Nephron (organoid): ENCODE results near the gene PPHLN1.

Source experiments
- H3K27ac Mint-ChIP-seq, 3 experiments: 2 replicates each; pipeline ENCODE4 v1.8.0; 2020; ENCODE audit warnings: mixed read lengths in 3 of 3, mild to moderate bottlenecking in 2 of 3, moderate library complexity in 1 of 3
- H3K27me3 Mint-ChIP-seq: 2 replicates; pipeline ENCODE4 v1.8.0; 2021; ENCODE audit warnings: low read depth, mild to moderate bottlenecking, moderate library complexity, mixed read lengths
- H3K36me3 Mint-ChIP-seq: 2 replicates; pipeline ENCODE4 v1.8.0; 2020; ENCODE audit warnings: low read depth, mixed read lengths
- H3K4me1 Mint-ChIP-seq: 2 replicates; pipeline ENCODE4 v1.8.0; 2020; ENCODE audit warnings: mixed read lengths
- H3K4me3 Mint-ChIP-seq, 3 experiments: 2 replicates each; pipeline ENCODE4 v1.8.0; 2020; ENCODE audit warnings: mild to moderate bottlenecking in 3 of 3, mixed read lengths in 3 of 3, moderate library complexity in 2 of 3
- H3K9me3 Mint-ChIP-seq: 2 replicates; pipeline ENCODE4 v1.8.0; 2020; ENCODE audit warnings: mixed read lengths
- CTCF ChIP-seq, 3 experiments: fragments of 200-600 bp; sonication (generic); IDR thresholded peaks; one replicate each; pipeline ENCODE4 v1.5.0; 2021; ENCODE audit warnings: antibody characterized with exemption in 3 of 3; ENCODE audit not compliant: unreplicated experiment in 3 of 3

Gene PPHLN1

GRCh38 chr12:42402821-42403411, 76.9 kb downstream of the PPHLN1 start:
- H3K9me3 Mint-ChIP-seq, result no peaks in the 10 kb centered on the region
- H3K27me3 Mint-ChIP-seq, result no peaks in the 10 kb centered on the region
- no peak for TF ChIP-seq CTCF (IDR thresholded peaks at IDR 0.05; ENCODE audit: unreplicated experiment in 3 of 3)
- no peak overlapping the region for H3K4me3 Mint-ChIP-seq
- peaks cover 9% of the 10 kb centered on the region for H3K4me1 Mint-ChIP-seq
- H3K36me3 Mint-ChIP-seq, result peaks cover 66% of the 10 kb centered on the region
- H3K27ac Mint-ChIP-seq, result peak overlapping the region; percentile 26 to 78 (median 51)

- Mint-ChIP-seq H3K9me3 (no peaks in the 10 kb centered on the region), H3K27ac (no peak overlapping the region), H3K4me3 (no peak overlapping the region), H3K36me3 (peaks cover 39% of the 10 kb centered on the region), H3K4me1 (peaks cover 13% of the 10 kb centered on the region), H3K27me3 (no peaks in the 10 kb centered on the region)
- no peak for TF ChIP-seq CTCF (IDR thresholded peaks at IDR 0.05; ENCODE audit: unreplicated experiment in 3 of 3)
These were observed 81.3 kb downstream of the PPHLN1 start for GRCh38 chr12:42407306-42407705.

- TF ChIP-seq CTCF (IDR thresholded peaks at IDR 0.05; ENCODE audit: unreplicated experiment in 3 of 3), result no peak
- Mint-ChIP-seq H3K4me1 (peaks cover 13% of the 10 kb centered on the region), H3K9me3 (no peaks in the 10 kb centered on the region), H3K36me3 (peaks cover 40% of the 10 kb centered on the region), H3K27me3 (no peaks in the 10 kb centered on the region), H3K4me3 (no peak overlapping the region), H3K27ac (peak overlapping the region; percentile 27 to 64 (median 44))
These were observed 83.5 kb downstream of the PPHLN1 start for GRCh38 chr12:42409471-42409870.

DNA sequence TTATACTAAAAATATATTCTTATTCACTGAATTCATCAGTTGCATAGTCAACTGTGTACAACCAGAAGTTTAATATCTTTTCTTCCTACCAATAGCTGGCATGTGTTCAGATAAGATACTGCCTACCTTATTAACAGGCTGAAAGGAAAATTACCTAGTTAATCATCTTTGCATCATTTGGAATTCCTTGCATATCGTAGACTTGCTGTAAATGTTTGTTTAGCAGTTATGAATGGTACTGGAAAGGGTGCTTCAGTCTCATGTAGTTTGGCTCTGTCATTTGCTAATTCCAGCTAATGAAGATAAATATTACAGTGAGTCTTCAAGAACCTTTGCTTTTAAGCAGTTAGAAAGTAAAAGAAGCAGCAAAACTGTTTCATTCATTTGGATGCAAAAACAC, 84.4 kb downstream of the PPHLN1 start:
- H3K9me3 Mint-ChIP-seq, result no peaks in the 10 kb centered on the region
- H3K27ac Mint-ChIP-seq, result peak overlapping the region; percentile 44 to 51 (median 44)
- peaks cover 41% of the 10 kb centered on the region for H3K36me3 Mint-ChIP-seq
- no peaks in the 10 kb centered on the region for H3K27me3 Mint-ChIP-seq
- no peak for TF ChIP-seq CTCF (IDR thresholded peaks at IDR 0.05; ENCODE audit: unreplicated experiment in 3 of 3)
- H3K4me3 Mint-ChIP-seq, result no peak overlapping the region
- peaks cover 8% of the 10 kb centered on the region for H3K4me1 Mint-ChIP-seq

- Mint-ChIP-seq H3K9me3 (no peaks in the 10 kb centered on the region), H3K4me1 (peaks cover 21% of the 10 kb centered on the region), H3K27me3 (no peaks in the 10 kb centered on the region), H3K4me3 (no peak overlapping the region), H3K36me3 (peaks cover 21% of the 10 kb centered on the region), H3K27ac (no peak overlapping the region)
- TF ChIP-seq CTCF (IDR thresholded peaks at IDR 0.05; ENCODE audit: unreplicated experiment in 3 of 3), result no peak
These were observed 94.4 kb downstream of the PPHLN1 start for GRCh38 chr12:42420395-42420794.
